NT2/D1 (cell line): Measurements from ENCODE around the gene RADIL.
"Not testable (repeated sequence)": the region's sequence is repeated elsewhere in the genome, so short reads cannot be mapped to it uniquely, and the experiment has no call there.

Experiments used
- DNase-seq: peaks from one replicate; pipeline ENCODE4 v3.0.0-alpha.2; 2011; ENCODE audit warnings: low read depth, low spot score
- H3K27me3 ChIP-seq: 2 replicates; pipeline ENCODE4 v1.6.0; 2011; ENCODE audit warnings: mild to moderate bottlenecking; ENCODE audit not compliant: insufficient read length, insufficient read depth
- H3K36me3 ChIP-seq: 2 replicates; pipeline ENCODE4 v1.6.1; 2011; ENCODE audit warnings: mild to moderate bottlenecking, low read length, mixed read lengths; ENCODE audit not compliant: insufficient read depth, insufficient read length
- H3K4me1 ChIP-seq: 2 replicates; pipeline ENCODE4 v1.5.1; 2011; ENCODE audit not compliant: insufficient read depth, insufficient read length
- H3K4me3 ChIP-seq: 2 replicates; pipeline ENCODE4 v1.5.1; 2011; ENCODE audit warnings: low read depth; ENCODE audit not compliant: insufficient read length
- H3K9ac ChIP-seq: 2 replicates; pipeline ENCODE4 v1.6.0; 2011; ENCODE audit warnings: low read depth; ENCODE audit not compliant: insufficient read length
- H3K9me3 ChIP-seq: 2 replicates; pipeline ENCODE4 v1.5.1; 2011; ENCODE audit warnings: mild to moderate bottlenecking, low read length; ENCODE audit not compliant: insufficient read depth
- SUZ12 ChIP-seq: IDR thresholded peaks from 2 replicates; pipeline ENCODE4 v1.6.1; 2011; ENCODE audit not compliant: insufficient read length, insufficient read depth; ENCODE audit errors: extremely low read depth
- YY1 ChIP-seq: IDR thresholded peaks from 2 replicates; pipeline ENCODE4 v1.6.1; 2011; ENCODE audit not compliant: insufficient read length, insufficient read depth
- ZNF274 ChIP-seq: IDR thresholded peaks from 2 replicates; pipeline ENCODE4 v1.6.1; 2011; ENCODE audit warnings: mild to moderate bottlenecking, low read depth, low read length

RADIL gene

GRCh38 chr7:4911111-4911828 lies 27.8 kb upstream of the RADIL start:
- Histone ChIP-seq H3K27me3 (no peaks in the 10 kb centered on the region), H3K9me3 (peaks cover 15% of the 10 kb centered on the region), H3K4me3 (no peak overlapping the region), H3K4me1 (no peaks in the 10 kb centered on the region), H3K9ac (no peak overlapping the region), H3K36me3 (no peaks in the 10 kb centered on the region)
- TF ChIP-seq ZNF274 (no peak), YY1 (no peak), SUZ12 (no peak)
- DNase-seq, result no peak

GRCh38 chr7:4906682-4907081 lies 23.2 kb upstream of the RADIL start:
- no peak for DNase-seq
- Histone ChIP-seq H3K36me3 (no peaks in the 10 kb centered on the region), H3K9me3 (peaks cover 15% of the 10 kb centered on the region), H3K27me3 (peaks cover 10% of the 10 kb centered on the region), H3K4me1 (no peaks in the 10 kb centered on the region), H3K9ac (no peak overlapping the region), H3K4me3 (no peak overlapping the region)
- TF ChIP-seq ZNF274 (no peak), YY1 (no peak), SUZ12 (no peak)

GRCh38 chr7:4905171-4905570 lies 21.7 kb upstream of the RADIL start:
- no peak for DNase-seq
- no peaks in the 10 kb centered on the region for H3K36me3 ChIP-seq
- no peak overlapping the region for H3K4me3 ChIP-seq
- H3K9me3 ChIP-seq, result peaks cover 15% of the 10 kb centered on the region
- no peaks in the 10 kb centered on the region for H3K4me1 ChIP-seq
- H3K27me3 ChIP-seq, result peaks cover 10% of the 10 kb centered on the region
- TF ChIP-seq SUZ12, result no peak
- H3K9ac ChIP-seq, result no peak overlapping the region

- Histone ChIP-seq H3K9me3 (peaks cover 15% of the 10 kb centered on the region), H3K36me3 (no peaks in the 10 kb centered on the region), H3K9ac (no peak overlapping the region), H3K4me3 (no peak overlapping the region), H3K27me3 (peaks cover 10% of the 10 kb centered on the region), H3K4me1 (no peaks in the 10 kb centered on the region)
- TF ChIP-seq YY1 (no peak), SUZ12 (no peak), ZNF274 (no peak)
- DNase-seq, result no peak
These were observed 20.8 kb upstream of the RADIL start for GRCh38 chr7:4904346-4904745.

- no peak for TF ChIP-seq YY1
- TF ChIP-seq ZNF274, result no peak
- TF ChIP-seq SUZ12, result no peak
- DNase-seq, result no peak
- Histone ChIP-seq H3K4me1 (no peaks in the 10 kb centered on the region), H3K36me3 (no peaks in the 10 kb centered on the region), H3K4me3 (no peak overlapping the region), H3K9ac (no peak overlapping the region), H3K27me3 (no peaks in the 10 kb centered on the region), H3K9me3 (no peaks in the 10 kb centered on the region)
These were observed 12.2 kb upstream of the RADIL start for GRCh38 chr7:4895766-4896165.

- H3K9me3 ChIP-seq, result no peaks in the 10 kb centered on the region
- TF ChIP-seq SUZ12, result no peak
- TF ChIP-seq ZNF274, result no peak
- no peak for TF ChIP-seq YY1
- no peak overlapping the region for H3K9ac ChIP-seq
- no peak for DNase-seq
- no peak overlapping the region for H3K4me3 ChIP-seq
- no peaks in the 10 kb centered on the region for H3K36me3 ChIP-seq
- no peaks in the 10 kb centered on the region for H3K4me1 ChIP-seq
- no peaks in the 10 kb centered on the region for H3K27me3 ChIP-seq
These were observed 11.0 kb upstream of the RADIL start for GRCh38 chr7:4894482-4894881.

- Histone ChIP-seq H3K9me3 (no peaks in the 10 kb centered on the region), H3K36me3 (no peaks in the 10 kb centered on the region), H3K9ac (no peak overlapping the region), H3K27me3 (no peaks in the 10 kb centered on the region), H3K4me3 (no peak overlapping the region), H3K4me1 (no peaks in the 10 kb centered on the region)
- DNase-seq, result no peak
- no peak for TF ChIP-seq SUZ12
These were observed 10.5 kb upstream of the RADIL start for GRCh38 chr7:4893929-4894475.

- not testable (repeated sequence) for H3K27me3 ChIP-seq, DNase-seq, H3K36me3 ChIP-seq, H3K4me3 ChIP-seq, H3K9ac ChIP-seq, H3K9me3 ChIP-seq, H3K4me1 ChIP-seq
These were observed 9.7 kb upstream of the RADIL start for GRCh38 chr7:4893188-4893587.

GRCh38 chr7:4891522-4891921 lies 8.0 kb upstream of the RADIL start:
- not testable (repeated sequence) for H3K9ac ChIP-seq, H3K9me3 ChIP-seq, H3K4me1 ChIP-seq, H3K27me3 ChIP-seq, H3K4me3 ChIP-seq, DNase-seq, H3K36me3 ChIP-seq
